Tibial artery (tissue), 4 donors: ENCODE measurements around the gene SH3BP2.

Experiments used
- DNase-seq, 2 donors: peaks; one replicate each; pipeline ENCODE4 v3.0.0-alpha.2; 2019
- H3K27ac ChIP-seq, 2 donors: fragments of 200-600 bp; sonication (generic) in 1 of 2; 1 replicate in 1 of 2; 2 replicates in 1 of 2; pipeline ENCODE4 v1.5.1; 2018 to 2019; ENCODE audit warnings: mild to moderate bottlenecking in 1 of 2
- H3K27me3 ChIP-seq, 2 donors: fragments of 200-600 bp; sonication (generic) in 1 of 2; one replicate each; pipeline versions ENCODE4 v1.5.1 to v1.6.0; 2016 to 2019
- H3K36me3 ChIP-seq, 3 donors: fragments of 200-600 bp; sonication (generic) in 2 of 3; one replicate each; pipeline ENCODE4 v1.5.1; 2016 to 2019; ENCODE audit warnings: mild to moderate bottlenecking in 2 of 3
- H3K4me1 ChIP-seq, 4 donors: fragments of 200-600 bp; sonication (generic) in 2 of 4; 1 replicate in 3 of 4; 2 replicates in 1 of 4; pipeline ENCODE4 v1.5.1; 2016 to 2019
- H3K4me3 ChIP-seq, 2 donors: fragments of 200-600 bp; sonication (generic) in 1 of 2; 1 replicate in 1 of 2; 2 replicates in 1 of 2; pipeline ENCODE4 v1.5.1; 2018 to 2019; ENCODE audit warnings: mild to moderate bottlenecking in 2 of 2
- H3K9me3 ChIP-seq, 3 donors: fragments of 200-600 bp; sonication (generic) in 1 of 3; one replicate each; pipeline ENCODE4 v1.5.1; 2016 to 2019
- intact Hi-C: fragments of 100-400 bp; cut with DNase I; formaldehyde crosslinking; loops from one replicate; pipeline ENCODE4 v1.15.0; 2023; ENCODE audit warnings: low total_unique reads
- TF ChIP-seq, protein P1 (sequence below), 2 experiments: fragments of 200-600 bp in 1 of 2; fragments of 450-650 bp in 1 of 2; IDR thresholded peaks; one replicate each; pipeline ENCODE4 v1.5.1; 2017 to 2019; ENCODE audit warnings: antibody characterized with exemption in 2 of 2, mild to moderate bottlenecking in 1 of 2, moderate library complexity in 1 of 2

SH3BP2 gene

DNA sequence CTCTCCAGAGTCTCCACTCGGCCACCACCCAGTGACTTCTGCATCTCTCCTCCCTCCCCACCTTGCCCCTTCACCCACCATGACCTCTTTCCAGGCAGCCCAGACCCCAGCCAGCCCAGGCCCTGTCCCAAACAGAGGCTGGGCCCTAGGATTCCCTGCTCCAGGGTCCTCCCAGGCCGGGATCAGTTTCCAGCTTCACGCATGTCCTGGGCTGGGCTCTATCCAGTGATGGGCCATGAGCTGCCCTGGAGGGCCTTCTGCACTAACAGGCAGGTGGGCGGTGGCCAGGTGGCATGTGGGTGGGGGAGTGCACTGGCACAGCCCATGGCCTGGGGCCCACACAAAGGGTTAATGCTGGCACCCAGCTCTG is 30.4 kb downstream of the SH3BP2 start:
- H3K9me3 ChIP-seq, result no peaks in the 10 kb centered on the region
- intact Hi-C loops, result no loop called here
- H3K27ac ChIP-seq, result no peak overlapping the region
- no peak overlapping the region for H3K4me3 ChIP-seq
- peaks cover 0 to 22% (median 21%) of the 10 kb centered on the region in 4 donors for H3K4me1 ChIP-seq
- DNase-seq, result no peak
- H3K27me3 ChIP-seq, result peaks cover 0 to 2% of the 10 kb centered on the region in 2 donors
- H3K36me3 ChIP-seq, result peaks cover 0 to 62% (median 24%) of the 10 kb centered on the region in 3 donors
- TF ChIP-seq, protein P1, sequence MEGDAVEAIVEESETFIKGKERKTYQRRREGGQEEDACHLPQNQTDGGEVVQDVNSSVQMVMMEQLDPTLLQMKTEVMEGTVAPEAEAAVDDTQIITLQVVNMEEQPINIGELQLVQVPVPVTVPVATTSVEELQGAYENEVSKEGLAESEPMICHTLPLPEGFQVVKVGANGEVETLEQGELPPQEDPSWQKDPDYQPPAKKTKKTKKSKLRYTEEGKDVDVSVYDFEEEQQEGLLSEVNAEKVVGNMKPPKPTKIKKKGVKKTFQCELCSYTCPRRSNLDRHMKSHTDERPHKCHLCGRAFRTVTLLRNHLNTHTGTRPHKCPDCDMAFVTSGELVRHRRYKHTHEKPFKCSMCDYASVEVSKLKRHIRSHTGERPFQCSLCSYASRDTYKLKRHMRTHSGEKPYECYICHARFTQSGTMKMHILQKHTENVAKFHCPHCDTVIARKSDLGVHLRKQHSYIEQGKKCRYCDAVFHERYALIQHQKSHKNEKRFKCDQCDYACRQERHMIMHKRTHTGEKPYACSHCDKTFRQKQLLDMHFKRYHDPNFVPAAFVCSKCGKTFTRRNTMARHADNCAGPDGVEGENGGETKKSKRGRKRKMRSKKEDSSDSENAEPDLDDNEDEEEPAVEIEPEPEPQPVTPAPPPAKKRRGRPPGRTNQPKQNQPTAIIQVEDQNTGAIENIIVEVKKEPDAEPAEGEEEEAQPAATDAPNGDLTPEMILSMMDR (IDR thresholded peaks at IDR 0.05), result no peak

DNA sequence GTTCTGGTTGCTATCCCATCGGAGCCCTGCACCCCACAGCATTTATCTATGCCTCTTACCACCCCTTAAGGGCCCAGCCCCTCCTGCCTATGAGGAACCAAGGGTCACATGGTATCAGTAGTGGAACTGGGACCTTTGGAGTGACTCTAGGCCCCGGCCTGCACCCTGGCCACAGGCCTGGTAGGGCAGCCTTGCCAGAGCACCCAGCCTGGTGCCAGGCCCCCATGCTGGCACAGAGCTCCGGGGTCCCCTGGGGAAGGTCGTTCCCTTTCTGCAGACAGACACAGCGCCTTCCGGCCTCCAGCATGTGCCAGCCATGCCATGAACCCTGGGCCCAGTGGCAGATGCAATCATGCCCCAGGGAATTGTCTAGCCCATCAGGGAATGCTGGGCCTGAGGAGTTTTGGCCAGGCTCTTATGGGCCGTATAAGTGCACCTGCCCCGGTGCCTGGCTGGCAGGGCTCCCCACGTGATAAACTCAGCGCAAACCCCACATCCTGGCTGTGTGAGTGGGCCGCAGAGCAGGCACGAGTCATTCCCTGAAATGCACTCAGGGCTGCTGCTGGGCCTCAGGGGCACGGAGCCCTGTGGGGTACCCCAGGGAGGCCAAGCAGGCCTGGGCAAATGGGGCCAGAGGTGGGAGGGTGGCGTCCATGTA is 30.9 kb downstream of the SH3BP2 start:
- Histone ChIP-seq H3K9me3 (no peaks in the 10 kb centered on the region), H3K4me1 (peaks cover 0 to 17% (median 16%) of the 10 kb centered on the region in 4 donors), H3K27ac (no peak overlapping the region), H3K4me3 (no peak overlapping the region), H3K36me3 (peaks cover 0 to 67% (median 24%) of the 10 kb centered on the region in 3 donors), H3K27me3 (no peaks in the 10 kb centered on the region)
- DNase-seq, result no peak
- intact Hi-C loops, result no loop called here
- TF ChIP-seq, protein P1 (IDR thresholded peaks at IDR 0.05), result no peak

GRCh38 chr4:2824329-2824835 is 31.5 kb downstream of the SH3BP2 start:
- DNase-seq, result peak; percentile 15 to 63
- H3K27me3 ChIP-seq, result no peaks in the 10 kb centered on the region
- no peak overlapping the region for H3K27ac ChIP-seq
- TF ChIP-seq, protein P1 (IDR thresholded peaks at IDR 0.05), result no peak
- no peak overlapping the region for H3K4me3 ChIP-seq
- H3K36me3 ChIP-seq, result peaks cover 0 to 73% (median 29%) of the 10 kb centered on the region in 3 donors
- intact Hi-C loops, result no loop called here
- H3K4me1 ChIP-seq, result peaks cover 0 to 16% (median 13%) of the 10 kb centered on the region in 4 donors
- no peaks in the 10 kb centered on the region for H3K9me3 ChIP-seq

DNA sequence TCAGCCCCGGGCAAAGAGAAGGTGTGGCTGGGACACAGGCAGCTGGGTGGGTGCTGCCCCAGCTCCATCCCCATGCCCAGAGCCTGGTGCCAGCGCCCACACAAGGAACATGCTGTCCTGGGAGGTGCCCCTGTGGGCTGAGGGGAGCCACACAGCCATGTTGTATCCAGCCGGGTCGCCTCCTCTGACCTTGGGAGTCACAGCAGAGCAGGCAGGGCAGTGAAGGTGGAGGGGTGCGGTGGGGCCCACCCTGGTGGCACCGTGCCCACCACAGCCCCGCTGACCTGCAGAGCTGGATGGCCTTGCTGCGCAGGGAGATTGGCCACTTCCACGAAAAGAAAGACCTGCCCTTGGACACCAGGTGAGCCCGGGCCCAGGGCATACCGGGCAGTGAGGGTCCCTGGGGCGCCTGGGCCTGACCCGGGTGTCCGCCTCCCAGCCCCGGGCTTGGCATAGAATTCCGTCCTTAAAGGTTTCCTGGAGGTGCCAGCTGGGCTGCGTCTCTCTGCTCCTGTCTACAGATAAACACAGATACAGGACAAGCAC is 32.0 kb downstream of the SH3BP2 start:
- no peaks in the 10 kb centered on the region for H3K27me3 ChIP-seq
- H3K27ac ChIP-seq, result no peak overlapping the region
- H3K9me3 ChIP-seq, result no peaks in the 10 kb centered on the region
- TF ChIP-seq, protein P1 (IDR thresholded peaks at IDR 0.05), result no peak
- no peak overlapping the region for H3K4me3 ChIP-seq
- peaks cover 0 to 78% (median 34%) of the 10 kb centered on the region in 3 donors for H3K36me3 ChIP-seq
- intact Hi-C loops, result no loop called here
- peak; percentile 11 to 60 for DNase-seq
- H3K4me1 ChIP-seq, result peaks cover 0 to 16% (median 13%) of the 10 kb centered on the region in 4 donors

DNA sequence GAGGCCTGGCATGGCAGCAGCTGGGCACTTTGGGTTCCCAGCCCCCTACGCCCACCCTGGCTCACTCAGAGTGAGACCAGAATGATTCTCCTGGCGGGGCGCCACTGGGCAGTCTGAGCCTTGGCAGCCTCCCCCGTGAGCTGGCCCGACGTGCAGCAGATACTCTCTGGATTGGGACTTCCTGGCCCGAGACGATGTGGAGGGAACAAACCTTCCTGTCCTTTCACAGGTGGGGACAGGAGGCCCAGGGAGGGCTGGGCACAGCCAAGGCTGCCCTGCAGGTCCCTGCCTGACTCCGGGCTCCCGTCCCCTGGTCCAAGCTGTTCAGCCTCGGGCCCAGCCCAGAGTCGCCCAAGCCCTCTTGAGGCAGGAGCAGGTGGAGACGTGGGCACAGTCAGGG is 32.9 kb downstream of the SH3BP2 start:
- Histone ChIP-seq H3K36me3 (peaks cover 0 to 87% (median 40%) of the 10 kb centered on the region in 3 donors), H3K9me3 (no peaks in the 10 kb centered on the region), H3K27ac (no peak overlapping the region), H3K4me1 (peaks cover 0 to 16% (median 13%) of the 10 kb centered on the region in 4 donors), H3K27me3 (no peaks in the 10 kb centered on the region), H3K4me3 (no peak overlapping the region)
- intact Hi-C loops, result no loop called here
- peak; percentile 9 to 37 for DNase-seq
- TF ChIP-seq, protein P1 (IDR thresholded peaks at IDR 0.05), result no peak
